Thoracic aorta (tissue), 2 donors: ENCODE data around the gene UTS2. TPM values are rescaled to one million over a fixed set of nuclear protein-coding genes. Genes with fewer than 3 reads are reported as not detected.

Experiments
- ATAC-seq: fragments of 150-250 bp; one replicate; pipeline ENCODE4 v1.8.0; 2017; ENCODE audit warnings: low read depth; ENCODE audit not compliant: insufficient number of reproducible peaks, low FRiP score
- DNase-seq: peaks from one replicate; pipeline ENCODE4 v3.0.0-alpha.2; 2020; ENCODE audit warnings: low spot score
- H3K27ac ChIP-seq, 2 donors: fragments of 200-600 bp; sonication (generic); 1 replicate in 1 of 2; 2 replicates in 1 of 2; pipeline ENCODE4 v1.5.1; 2016; ENCODE audit warnings: mild to moderate bottlenecking in 2 of 2, moderate library complexity in 2 of 2
- H3K27me3 ChIP-seq: fragments of 200-600 bp; sonication (generic); replicated peaks from 2 replicates; pipeline ENCODE4 v1.6.0; 2016; ENCODE audit warnings: mild to moderate bottlenecking; ENCODE audit not compliant: insufficient read depth
- H3K36me3 ChIP-seq: fragments of 200-600 bp; sonication (generic); one replicate; pipeline ENCODE4 v1.5.1; 2016
- H3K4me1 ChIP-seq, 2 donors: fragments of 200-600 bp; sonication (generic); 1 replicate in 1 of 2; 2 replicates in 1 of 2; pipeline versions ENCODE4 v1.5.1 to v1.6.0; 2016; ENCODE audit warnings: low read depth in 2 of 2, mild to moderate bottlenecking in 1 of 2; ENCODE audit not compliant: control insufficient read depth in 1 of 2
- H3K4me3 ChIP-seq: fragments of 200-600 bp; sonication (generic); 2 replicates; pipeline ENCODE4 v1.5.1; 2016; ENCODE audit warnings: mild to moderate bottlenecking
- H3K9me3 ChIP-seq: fragments of 200-600 bp; sonication (generic); 2 replicates; pipeline ENCODE4 v1.5.1; 2016
- total RNA-seq, 2 donors: library from RNA; depleted of rRNA; stranded (reverse); fragments of >200 nt; gene quantifications; one replicate each; pipeline versions ENCODE4 v1.1.0 to v1.2.3, GENCODE V29; 2016
- TF ChIP-seq, protein P1 (sequence below): fragments of 200-600 bp; sonication (generic); IDR thresholded peaks from one replicate; pipeline ENCODE4 v1.5.1; 2019; ENCODE audit warnings: antibody characterized with exemption

Gene UTS2
- total RNA-seq, 2 donors from 2014 or later = not detected

DNA sequence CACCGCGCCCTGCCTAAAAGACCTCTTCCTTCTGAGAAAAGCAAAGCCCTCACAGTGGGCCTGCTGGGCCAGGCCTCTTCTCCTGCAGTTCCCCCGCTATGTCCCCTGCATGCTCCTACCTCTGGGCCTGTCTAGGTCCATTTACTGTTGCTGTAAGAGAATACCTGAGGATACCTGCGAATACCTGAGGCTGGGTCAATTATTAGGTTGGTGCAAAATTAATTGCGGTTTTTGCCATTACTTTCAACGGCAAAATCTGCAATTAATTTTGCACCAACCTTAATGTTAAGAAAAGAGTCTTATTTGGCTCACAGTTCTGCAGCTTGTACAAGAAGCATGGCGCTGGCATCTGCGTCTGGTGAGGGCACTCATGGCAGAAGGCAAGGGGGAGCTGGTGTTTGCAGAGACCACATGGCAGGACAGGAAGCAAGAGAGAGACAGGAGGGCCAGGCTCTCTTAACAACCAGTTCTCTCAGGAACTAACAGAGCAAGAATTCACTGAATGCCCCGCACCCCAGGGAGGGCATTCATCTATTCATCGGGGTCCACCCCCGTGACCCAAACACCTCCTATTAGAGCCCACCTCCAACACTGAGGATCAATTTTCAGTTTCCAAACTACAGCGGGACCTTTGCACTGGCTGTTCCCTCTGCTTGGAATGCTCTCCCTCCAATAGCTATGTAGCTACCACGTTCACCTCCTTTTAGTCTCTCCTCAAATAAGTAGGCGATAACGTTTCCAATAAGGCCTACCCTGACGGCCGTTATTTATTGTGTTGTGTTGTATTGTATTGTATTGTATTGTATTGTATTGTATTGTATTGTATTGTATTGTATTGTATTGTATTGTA, 9.6 kb upstream of the UTS2 start:
- H3K4me3 ChIP-seq = no peak overlapping the region
- DNase-seq (no peak), ATAC-seq (no peak)
- no peak overlapping the region for H3K27ac ChIP-seq
- TF ChIP-seq, protein P1, sequence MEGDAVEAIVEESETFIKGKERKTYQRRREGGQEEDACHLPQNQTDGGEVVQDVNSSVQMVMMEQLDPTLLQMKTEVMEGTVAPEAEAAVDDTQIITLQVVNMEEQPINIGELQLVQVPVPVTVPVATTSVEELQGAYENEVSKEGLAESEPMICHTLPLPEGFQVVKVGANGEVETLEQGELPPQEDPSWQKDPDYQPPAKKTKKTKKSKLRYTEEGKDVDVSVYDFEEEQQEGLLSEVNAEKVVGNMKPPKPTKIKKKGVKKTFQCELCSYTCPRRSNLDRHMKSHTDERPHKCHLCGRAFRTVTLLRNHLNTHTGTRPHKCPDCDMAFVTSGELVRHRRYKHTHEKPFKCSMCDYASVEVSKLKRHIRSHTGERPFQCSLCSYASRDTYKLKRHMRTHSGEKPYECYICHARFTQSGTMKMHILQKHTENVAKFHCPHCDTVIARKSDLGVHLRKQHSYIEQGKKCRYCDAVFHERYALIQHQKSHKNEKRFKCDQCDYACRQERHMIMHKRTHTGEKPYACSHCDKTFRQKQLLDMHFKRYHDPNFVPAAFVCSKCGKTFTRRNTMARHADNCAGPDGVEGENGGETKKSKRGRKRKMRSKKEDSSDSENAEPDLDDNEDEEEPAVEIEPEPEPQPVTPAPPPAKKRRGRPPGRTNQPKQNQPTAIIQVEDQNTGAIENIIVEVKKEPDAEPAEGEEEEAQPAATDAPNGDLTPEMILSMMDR = no peak
- H3K27me3 ChIP-seq = no peaks in the 10 kb centered on the region
- no peaks in the 10 kb centered on the region for H3K36me3 ChIP-seq
- no peaks in the 10 kb centered on the region for H3K4me1 ChIP-seq
- no peaks in the 10 kb centered on the region for H3K9me3 ChIP-seq

DNA sequence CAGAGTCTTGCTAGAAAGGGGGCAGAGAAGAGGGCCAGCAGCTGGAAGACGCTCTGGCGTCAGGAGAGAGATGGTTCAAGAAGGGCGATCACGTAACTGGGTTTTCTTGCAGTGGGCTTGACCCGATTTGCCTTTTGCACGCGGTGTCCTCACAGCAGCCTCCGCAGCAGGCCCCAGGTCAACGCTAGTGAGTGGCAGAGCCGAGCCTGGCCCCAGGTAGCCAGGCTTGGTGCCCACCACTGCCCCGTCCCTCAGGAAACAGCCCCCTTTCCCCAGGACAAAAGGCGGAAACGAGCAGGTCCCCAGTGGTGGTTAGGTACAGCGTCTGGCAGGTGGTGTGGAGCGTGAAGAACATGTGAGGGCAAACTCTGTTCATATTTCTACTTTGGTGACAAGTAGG, 8.6 kb upstream of the UTS2 start:
- no peaks in the 10 kb centered on the region for H3K4me1 ChIP-seq
- no peaks in the 10 kb centered on the region for H3K9me3 ChIP-seq
- TF ChIP-seq, protein P1 = no peak
- no peak overlapping the region for H3K4me3 ChIP-seq
- no peak for DNase-seq
- no peak overlapping the region for H3K27ac ChIP-seq
- H3K36me3 ChIP-seq = no peaks in the 10 kb centered on the region
- no peak for ATAC-seq
- H3K27me3 ChIP-seq = no peaks in the 10 kb centered on the region

DNA sequence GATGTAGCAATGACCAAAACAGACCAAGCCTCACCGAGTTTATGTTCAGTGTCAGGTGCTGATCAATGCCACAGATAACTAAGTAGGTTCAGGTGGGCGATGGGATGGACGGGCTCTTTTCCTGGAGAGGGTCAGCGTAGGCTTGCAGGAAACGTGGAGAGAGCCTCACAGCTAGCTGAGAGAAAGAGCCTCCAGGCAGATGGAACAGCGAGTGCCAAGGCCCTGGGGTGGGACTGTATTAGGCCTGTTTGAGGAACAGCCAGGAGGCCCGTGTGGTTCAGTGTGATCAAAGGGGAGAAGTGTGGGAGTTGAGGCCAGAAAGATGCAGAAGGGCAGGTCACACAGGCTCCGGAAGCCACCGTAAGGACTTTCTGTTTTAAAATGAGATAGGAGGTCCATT, 7.3 kb upstream of the UTS2 start:
- H3K4me3 ChIP-seq = no peak overlapping the region
- no peaks in the 10 kb centered on the region for H3K4me1 ChIP-seq
- H3K27ac ChIP-seq = no peak overlapping the region
- ATAC-seq (no peak), DNase-seq (no peak)
- TF ChIP-seq, protein P1 = no peak
- no peaks in the 10 kb centered on the region for H3K36me3 ChIP-seq
- no peaks in the 10 kb centered on the region for H3K27me3 ChIP-seq
- H3K9me3 ChIP-seq = no peaks in the 10 kb centered on the region

DNA sequence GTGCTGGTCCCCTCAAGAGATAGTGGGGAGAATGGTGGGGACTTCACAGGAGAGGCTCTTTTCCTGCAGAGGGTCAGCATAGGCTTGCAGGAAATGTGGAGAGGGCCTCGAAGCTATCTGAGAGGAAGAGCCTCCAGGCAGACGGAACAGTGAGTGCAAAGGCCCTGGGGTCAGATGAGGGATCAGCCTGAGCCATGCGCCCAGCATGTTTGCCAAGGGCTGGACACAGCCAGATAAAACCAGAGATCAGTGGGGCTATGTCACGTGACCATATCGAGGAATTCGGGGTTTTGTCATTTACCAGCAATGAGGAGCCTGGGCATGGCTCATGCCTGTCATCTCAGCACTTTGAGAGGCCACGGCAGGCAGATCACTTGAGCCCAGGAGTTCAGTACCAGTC, 6.5 kb upstream of the UTS2 start:
- Histone ChIP-seq H3K9me3 (no peaks in the 10 kb centered on the region), H3K27me3 (no peaks in the 10 kb centered on the region), H3K27ac (no peak overlapping the region), H3K36me3 (no peaks in the 10 kb centered on the region), H3K4me3 (no peak overlapping the region), H3K4me1 (no peaks in the 10 kb centered on the region)
- DNase-seq (no peak), ATAC-seq (no peak)
- TF ChIP-seq, protein P1 = no peak

DNA sequence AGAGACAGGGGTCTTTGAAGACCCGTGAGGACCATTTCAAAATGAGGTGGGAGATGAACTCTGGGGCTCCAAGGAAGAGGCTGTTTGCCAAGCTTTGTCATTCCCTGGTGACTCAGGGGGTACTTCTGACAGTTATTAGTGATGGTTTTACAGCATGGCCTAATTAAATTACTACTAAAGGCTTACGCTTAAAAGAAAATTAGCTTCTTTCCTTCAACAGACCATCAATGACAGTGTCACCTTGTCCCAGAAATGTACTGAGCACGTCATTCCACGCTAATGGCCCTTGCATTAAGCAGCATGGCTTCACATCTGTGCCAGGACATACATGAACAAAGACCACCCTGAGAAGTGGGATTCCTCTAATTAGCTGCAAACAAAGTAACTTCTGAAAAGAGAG, 5.1 kb upstream of the UTS2 start:
- no peaks in the 10 kb centered on the region for H3K27me3 ChIP-seq
- TF ChIP-seq, protein P1 = no peak
- H3K4me1 ChIP-seq = no peaks in the 10 kb centered on the region
- ATAC-seq (no peak), DNase-seq (no peak)
- H3K4me3 ChIP-seq = no peak overlapping the region
- H3K9me3 ChIP-seq = no peaks in the 10 kb centered on the region
- H3K27ac ChIP-seq = no peak overlapping the region
- H3K36me3 ChIP-seq = no peaks in the 10 kb centered on the region
